GM18526 (cell line): ENCODE results near the gene CYP2C9.

ENCODE experiments used
- POLR2A ChIP-seq: IDR thresholded peaks from 3 replicates; pipeline ENCODE4 v1.6.1; 2011; ENCODE audit not compliant: insufficient read length; ENCODE audit errors: extremely low read depth

Gene CYP2C9

DNA sequence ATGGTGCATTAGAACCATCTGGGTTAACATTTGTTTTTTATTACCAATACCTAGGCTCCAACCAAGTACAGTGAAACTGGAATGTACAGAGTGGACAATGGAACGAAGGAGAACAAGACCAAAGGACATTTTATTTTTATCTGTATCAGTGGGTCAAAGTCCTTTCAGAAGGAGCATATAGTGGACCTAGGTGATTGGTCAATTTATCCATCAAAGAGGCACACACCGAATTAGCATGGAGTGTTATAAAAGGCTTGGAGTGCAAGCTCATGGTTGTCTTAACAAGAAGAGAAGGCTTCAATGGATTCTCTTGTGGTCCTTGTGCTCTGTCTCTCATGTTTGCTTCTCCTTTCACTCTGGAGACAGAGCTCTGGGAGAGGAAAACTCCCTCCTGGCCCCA, at the start of gene CYP2C9:
Gene CYP2C9 (plus strand): TSS at position 276 of the 400 bp plus-strand sequence. CDS start 25 bp downstream, at position 301.
- no peak for TF ChIP-seq POLR2A

DNA sequence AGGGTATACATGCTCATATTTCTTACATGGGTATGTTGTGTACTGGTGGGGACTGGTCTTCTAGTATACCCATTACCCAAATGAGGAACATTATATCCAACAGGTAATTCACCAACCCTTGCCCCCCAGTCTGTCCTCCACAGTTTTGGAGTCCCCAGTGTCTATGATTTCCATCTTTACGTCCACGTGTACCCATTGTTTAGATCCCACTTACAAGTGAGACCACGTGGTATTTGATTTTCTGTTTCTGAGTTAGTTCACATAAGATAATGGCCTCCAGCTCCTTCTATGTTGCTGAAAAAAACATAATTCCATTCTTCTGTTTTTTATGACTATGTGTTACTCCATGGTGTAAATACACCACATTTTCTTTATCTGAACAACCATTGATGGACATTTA, 49.3 kb upstream of the CYP2C9 start:
- TF ChIP-seq POLR2A = no peak

DNA sequence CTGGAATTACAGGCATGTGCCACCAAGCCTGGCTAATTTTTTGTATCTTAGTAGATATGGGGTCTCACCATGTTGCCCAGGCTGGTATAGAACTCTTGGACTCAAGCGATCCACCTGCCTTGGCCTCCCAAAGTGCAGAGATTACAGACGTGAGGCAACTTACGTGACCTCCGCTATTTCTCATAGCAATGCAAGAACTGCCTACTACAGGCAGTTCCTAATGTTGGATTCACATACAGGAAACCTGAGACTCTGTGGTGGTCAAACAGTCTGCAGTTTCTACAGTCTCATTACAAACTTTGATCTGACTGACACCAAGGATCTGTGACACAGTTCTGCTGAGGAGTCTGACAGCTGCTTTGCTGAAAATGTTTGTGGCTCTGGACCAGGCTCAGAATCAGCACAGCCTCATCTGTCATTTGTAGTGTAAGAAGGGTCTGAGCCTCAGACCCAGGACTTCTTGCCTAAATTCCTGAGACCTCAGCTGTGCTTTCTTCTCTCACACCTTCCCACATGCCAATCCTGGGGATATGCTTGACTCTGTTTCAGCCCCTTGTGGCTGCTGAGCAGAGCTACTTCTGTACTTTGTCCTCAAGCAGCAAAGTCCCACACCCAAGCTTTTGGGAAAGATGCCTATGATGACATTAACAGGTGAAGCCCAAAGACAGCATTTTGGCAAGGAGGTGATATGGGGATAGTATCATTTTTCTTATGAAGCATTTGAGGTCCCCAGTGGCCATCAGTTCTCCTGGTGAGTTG, 48.0 kb upstream of the CYP2C9 start:
- no peak for TF ChIP-seq POLR2A

DNA sequence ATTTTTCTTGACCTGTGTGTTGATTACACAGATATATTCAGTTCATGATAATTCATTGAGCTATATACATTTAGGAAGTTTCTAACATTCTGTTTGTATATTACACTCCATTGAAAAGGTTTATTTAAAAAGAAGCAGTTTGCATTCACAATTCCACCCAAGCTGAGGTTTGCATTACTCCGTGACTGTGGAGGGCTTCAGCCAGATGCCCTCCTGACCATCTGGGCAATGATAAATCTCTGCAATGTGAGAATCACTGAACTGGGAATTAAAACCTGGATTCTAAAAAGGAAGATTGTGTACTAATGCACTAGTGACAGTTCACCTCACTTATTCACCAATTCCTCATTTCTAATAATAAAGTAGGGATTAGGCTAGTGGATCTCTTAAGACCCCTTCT, 36.4 kb upstream of the CYP2C9 start:
- TF ChIP-seq POLR2A = no peak

DNA sequence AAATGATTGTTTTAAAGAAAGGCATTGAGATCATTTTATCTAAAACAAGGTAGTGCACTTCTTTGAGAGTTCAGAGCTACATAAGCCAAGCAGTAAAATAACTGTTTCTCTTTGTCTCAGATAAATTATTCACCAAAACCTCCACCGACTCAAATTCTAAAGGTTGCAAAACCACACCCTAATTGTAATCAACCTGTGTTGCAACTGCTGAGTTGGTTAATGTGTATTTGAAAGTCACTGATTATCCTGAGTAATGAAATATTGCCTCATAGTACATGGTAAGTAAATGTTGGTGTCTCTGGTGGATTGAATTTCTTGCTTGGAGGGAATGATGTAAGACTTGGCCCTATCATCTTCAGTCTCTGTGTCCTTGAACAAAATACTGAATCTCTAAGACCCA, 35.9 kb upstream of the CYP2C9 start:
- no peak for TF ChIP-seq POLR2A

DNA sequence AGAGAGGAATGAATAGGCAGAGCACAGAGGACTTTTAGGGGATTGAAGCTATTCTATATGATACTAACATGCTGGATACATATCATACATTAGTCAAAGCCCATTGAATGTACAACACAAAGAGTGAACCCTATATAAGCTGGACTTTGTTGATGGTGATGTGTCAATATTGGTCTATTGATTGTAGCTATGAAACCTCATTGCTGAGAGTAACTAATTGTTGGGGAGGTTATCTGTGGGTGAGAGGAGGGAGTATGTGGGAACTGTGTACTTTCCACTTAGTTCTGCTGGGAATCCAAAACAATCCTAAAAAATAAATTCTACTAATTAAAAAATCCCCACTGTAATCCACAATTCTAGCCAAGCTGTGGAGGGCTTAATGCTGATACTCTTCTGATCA, 22.0 kb upstream of the CYP2C9 start:
- no peak for TF ChIP-seq POLR2A

DNA sequence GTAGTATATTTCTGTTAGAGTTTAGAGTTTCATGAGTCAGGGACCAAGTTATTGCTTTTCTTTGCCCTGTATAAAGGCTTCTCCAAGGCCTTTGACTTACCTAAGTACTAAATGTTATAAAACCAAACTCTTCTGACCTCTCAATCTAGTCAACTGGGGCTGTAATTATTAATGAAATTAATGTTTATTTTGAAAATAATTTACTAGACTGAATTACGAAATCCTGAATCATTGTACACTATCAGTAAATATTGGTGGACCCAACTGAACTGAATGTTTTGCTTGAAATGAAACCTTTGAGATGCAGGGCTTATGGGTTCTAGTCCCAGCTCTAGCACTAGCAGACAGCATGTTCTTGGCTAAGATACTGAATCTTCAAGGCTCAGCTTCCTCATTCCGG, 1.7 kb upstream of the CYP2C9 start:
- TF ChIP-seq POLR2A = no peak

DNA sequence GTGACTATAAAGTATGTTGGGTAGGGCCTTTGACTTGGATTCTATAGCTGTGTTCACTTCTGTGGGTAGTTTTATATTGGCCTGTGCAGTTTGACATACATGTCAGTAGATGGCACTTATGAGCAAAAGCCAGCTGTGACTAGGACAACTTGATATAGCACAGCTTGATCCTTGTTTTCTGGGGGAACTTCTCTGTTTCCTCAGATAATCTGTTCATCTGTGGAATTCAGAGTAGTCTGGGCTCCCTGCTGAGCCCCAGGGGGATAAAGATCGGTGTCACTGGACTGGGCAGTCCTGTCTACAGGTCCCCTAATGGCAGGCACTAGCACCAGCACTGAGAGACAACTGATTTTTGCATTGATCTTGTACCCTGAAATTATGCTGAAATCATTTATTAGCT, 25.4 kb downstream of the CYP2C9 start:
- no peak for TF ChIP-seq POLR2A

DNA sequence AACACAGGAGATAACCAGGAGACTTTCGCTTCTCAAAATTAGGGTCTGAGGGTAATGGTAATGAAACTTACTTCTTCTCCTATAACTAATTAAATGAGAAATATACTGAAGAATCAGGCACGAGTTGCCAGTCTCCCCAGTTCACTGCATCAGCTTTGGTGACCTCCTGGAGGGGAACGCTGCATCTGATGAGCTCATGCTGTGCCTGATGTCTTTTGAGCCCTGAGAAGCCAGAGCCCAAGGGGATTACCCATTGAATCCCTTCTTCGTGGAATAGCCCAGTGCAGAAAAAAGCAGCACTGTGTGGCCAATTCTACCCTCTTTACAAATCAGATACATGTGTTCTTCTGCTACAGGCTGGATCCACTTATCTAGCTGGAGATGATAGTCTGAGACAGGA, 45.1 kb downstream of the CYP2C9 start:
- TF ChIP-seq POLR2A = no peak

DNA sequence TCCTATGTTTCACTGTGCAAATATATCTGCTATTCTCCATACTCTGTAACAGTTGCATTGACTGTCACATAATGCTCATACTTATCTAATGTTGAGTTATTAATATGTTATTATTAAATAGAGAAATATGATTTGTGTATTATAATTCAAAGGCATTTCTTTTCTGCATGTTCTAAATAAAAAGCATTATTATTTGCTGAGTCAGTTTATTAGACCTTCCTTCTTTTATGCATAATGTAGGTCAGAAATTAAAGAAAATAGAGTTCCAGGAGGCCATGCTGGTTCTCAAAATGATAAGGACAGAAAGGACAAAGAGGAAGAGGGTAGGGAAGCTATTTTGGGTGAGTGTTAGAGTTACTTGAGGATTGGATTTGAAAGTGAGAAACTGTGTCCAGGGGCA, 50.7 kb downstream of the CYP2C9 start:
- TF ChIP-seq POLR2A = no peak

DNA sequence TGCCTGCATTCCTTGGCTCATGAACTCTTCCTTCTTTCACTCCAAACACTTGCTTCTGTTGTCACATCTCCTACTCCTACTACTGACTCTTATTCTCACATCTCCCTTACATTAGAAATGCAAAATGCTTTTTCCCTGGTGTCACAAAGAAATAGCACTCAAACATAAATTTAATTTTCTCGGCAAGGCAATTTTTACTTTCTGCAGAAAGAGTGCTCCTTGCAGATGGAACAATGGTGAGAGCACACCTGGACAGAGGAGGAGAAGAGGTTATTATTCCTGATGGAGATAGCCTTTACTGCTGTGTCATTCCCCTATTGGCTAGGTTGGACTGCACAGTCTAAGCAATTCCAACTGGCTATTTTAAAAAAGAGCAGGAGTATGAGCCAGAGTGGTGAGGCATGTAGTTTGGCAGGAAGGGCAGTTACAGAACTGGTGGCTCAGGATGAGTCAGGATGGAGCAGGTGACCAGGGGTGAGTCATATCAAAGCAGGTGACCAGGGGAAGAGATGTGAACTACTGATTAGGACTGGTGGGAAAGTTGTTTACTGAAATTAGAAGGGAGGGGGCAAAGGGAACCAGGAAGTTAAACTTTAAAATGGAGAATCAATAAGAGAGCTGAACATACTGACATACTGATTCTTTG, 52.9 kb downstream of the CYP2C9 start:
- no peak for TF ChIP-seq POLR2A

DNA sequence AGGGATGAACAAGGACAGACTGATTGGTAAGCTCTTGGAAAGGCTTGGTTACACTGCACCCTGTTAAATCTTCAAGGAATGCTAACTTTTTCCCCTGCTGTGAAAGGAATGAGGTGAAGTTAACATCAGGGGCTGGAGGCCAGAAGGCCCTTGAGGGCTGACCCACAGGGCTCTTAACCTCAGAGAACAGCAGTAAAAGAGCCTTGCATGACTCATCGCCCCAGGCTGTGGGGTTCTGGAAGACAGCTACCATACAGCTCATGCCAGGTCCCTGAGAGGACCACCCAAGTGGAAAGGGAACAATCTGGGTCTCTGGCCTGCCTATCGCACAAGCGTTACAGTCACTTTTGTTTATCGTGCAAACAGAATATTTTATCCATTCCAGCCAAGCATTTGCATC, 54.4 kb downstream of the CYP2C9 start:
- no peak for TF ChIP-seq POLR2A

DNA sequence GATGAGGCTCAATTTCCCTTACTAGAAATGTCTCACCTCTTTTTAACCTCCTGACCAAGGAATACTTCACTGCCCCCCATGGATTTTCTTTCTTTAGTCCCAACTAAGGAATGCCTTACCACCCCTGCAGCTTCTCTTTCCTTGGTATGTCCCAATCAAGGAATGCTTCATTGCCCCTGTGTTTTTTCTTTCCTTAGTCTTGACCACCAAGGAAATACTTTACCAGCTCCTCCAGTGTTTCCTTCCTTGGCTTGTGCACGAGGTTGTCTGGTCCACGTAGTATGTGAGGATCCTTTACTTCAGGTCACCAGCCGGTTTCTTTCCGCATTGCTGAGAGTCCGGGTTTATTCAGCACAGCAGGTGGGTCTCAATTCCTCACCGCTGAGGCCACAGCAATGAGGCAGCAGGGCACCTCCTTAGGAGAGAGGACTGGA, 59.3 kb downstream of the CYP2C9 start:
- TF ChIP-seq POLR2A = no peak

DNA sequence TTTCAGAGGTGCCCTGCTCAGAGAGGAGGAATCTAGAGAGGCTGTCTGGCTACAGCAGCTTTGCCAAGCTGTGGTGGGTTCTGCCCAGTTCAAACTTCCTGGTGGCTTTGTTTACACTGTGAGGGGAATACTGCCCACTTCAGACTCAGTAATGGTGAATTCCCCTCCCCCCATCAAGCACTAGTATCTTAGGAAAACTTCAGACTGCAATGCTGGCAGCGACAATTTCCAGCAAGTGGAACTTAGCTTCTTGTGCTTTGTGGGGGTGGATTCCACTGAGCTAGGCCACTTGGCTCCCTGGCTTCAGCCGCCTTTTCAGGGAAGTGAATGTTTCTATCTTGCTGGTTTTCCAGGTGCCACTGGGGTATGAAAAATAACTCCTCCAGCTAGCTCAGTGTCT, 88.0 kb downstream of the CYP2C9 start:
- TF ChIP-seq POLR2A = no peak

DNA sequence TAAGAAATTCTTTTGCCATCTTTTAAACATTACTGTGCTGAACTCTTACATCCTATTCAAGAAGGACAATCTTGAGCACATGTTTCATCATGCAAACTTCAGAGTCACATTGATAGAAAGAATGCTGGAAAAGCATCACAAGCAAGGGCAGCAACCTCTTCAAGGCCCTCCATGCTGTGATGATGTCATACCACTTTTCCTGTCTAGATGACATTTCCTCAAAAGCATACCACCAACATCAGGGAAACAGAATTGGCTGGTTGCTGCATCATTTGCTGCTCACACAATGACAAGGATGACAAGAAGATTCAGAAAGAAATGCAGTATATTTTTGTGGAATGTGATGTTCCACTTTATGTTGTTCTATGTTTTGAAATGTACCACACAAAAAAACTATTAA, 93.2 kb downstream of the CYP2C9 start:
- no peak for TF ChIP-seq POLR2A

DNA sequence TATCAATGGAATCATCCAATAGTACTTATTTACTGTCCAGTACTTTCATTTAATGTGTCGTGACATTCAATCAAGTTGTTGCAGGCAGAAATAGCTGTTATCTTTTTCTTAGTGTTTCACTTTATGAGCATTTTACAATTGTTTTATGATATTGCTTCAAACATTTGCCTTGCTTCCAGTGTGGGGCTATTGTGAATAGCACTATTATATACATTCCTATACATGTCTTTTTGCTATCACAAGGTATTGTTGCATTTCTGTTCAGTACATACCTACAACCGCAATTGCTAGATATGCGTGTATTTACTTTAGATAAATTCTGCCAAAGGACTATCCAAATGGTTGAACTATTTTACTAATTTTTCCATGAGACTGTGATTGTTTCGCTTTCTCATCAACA, 95.9 kb downstream of the CYP2C9 start:
- no peak for TF ChIP-seq POLR2A
